SK-N-MC (cell line): ENCODE data around the gene PARD3B.

Experiments
- EZH2 ChIP-seq: fragments of 200-600 bp; sonication (generic); IDR thresholded peaks from one replicate; pipeline ENCODE4 v1.6.1; 2017; ENCODE audit warnings: antibody characterized with exemption
- FOXP2 ChIP-seq: optimal IDR thresholded peaks from 2 replicates; pipeline ENCODE3; 2011; ENCODE audit warnings: mild to moderate bottlenecking, moderate library complexity; ENCODE audit not compliant: insufficient read depth; ENCODE audit errors: extremely low read length, control extremely low read depth
- POLR2AphosphoS5 ChIP-seq: IDR thresholded peaks from 2 replicates; pipeline ENCODE4 v1.6.1; 2012; ENCODE audit warnings: mild to moderate bottlenecking, low read depth, low read length, borderline replicate concordance

- TF ChIP-seq EZH2, result no peak
- TF ChIP-seq POLR2AphosphoS5, result no peak
- TF ChIP-seq FOXP2, result no peak
These were observed 173.3 kb downstream of the PARD3B start for GRCh38 chr2:204718607-204719006.
